Breast epithelium (tissue), 4 donors: ENCODE measurements around the gene EHHADH. TPM values are rescaled to one million over a fixed set of nuclear protein-coding genes. Genes with fewer than 3 reads are reported as not detected.
A peak's percentile ranks its signal among the peaks of the same experiment; 100 is the strongest.

Source experiments
- DNase-seq, 2 donors: peaks; one replicate each; pipeline ENCODE4 v3.0.0-alpha.2; 2019; ENCODE audit warnings: low spot score in 2 of 2
- H3K27ac ChIP-seq, 2 donors: fragments of 200-600 bp; sonication (generic) in 1 of 2; one replicate each; pipeline ENCODE4 v1.5.1; 2016 to 2019; ENCODE audit warnings: mild to moderate bottlenecking in 1 of 2
- H3K27me3 ChIP-seq, 2 donors: fragments of 200-600 bp; sonication (generic) in 1 of 2; one replicate each; pipeline versions ENCODE4 v1.5.1 to v1.6.0; 2017 to 2019; ENCODE audit warnings: control low read depth in 1 of 2, mild to moderate bottlenecking in 1 of 2
- H3K36me3 ChIP-seq: fragments of 200-600 bp; one replicate; pipeline ENCODE4 v1.5.1; 2019
- H3K4me1 ChIP-seq, 2 donors: fragments of 200-600 bp; sonication (generic); one replicate each; pipeline ENCODE4 v1.5.1; 2016 to 2019; ENCODE audit warnings: control low read depth in 1 of 2
- H3K4me3 ChIP-seq, 3 donors: fragments of 200-600 bp; sonication (generic); 1 replicate in 2 of 3; 2 replicates in 1 of 3; pipeline ENCODE4 v1.5.1; 2016 to 2019; ENCODE audit warnings: mild to moderate bottlenecking in 3 of 3, moderate library complexity in 2 of 3
- H3K9me3 ChIP-seq, 2 donors: fragments of 200-600 bp; sonication (generic) in 1 of 2; one replicate each; pipeline ENCODE4 v1.5.1; 2016 to 2019; ENCODE audit warnings: control low read depth in 1 of 2
- POLR2A ChIP-seq: fragments of 450-650 bp; IDR thresholded peaks from one replicate; pipeline ENCODE4 v1.6.1; 2016; ENCODE audit warnings: antibody characterized with exemption, mild to moderate bottlenecking, moderate library complexity
- POLR2AphosphoS5 ChIP-seq, 3 donors: sonication (generic); formaldehyde crosslinking; IDR thresholded peaks; one replicate each; pipeline ENCODE4 v1.6.1; 2017; ENCODE audit warnings: antibody characterized with exemption in 3 of 3
- intact Hi-C: fragments of 100-400 bp; cut with DNase I; formaldehyde crosslinking; loops from one replicate; pipeline ENCODE4 v1.15.1; 2023; ENCODE audit warnings: low total_unique reads
- total RNA-seq, 3 donors: library from RNA; depleted of rRNA; stranded (reverse); fragments of >200 nt; gene quantifications; one replicate each; pipeline ENCODE4 v1.1.0, GENCODE V29; 2016
- TF ChIP-seq, protein P1 (sequence below), 3 donors: fragments of 450-650 bp; IDR thresholded peaks; one replicate each; pipeline ENCODE4 v1.5.1; 2016 to 2017; ENCODE audit warnings: antibody characterized with exemption in 3 of 3, mild to moderate bottlenecking in 3 of 3, moderate library complexity in 3 of 3

EHHADH gene
- total RNA-seq, 3 donors from 2014 or later = 5.6 to 10.6 (median 6.7) TPM

DNA sequence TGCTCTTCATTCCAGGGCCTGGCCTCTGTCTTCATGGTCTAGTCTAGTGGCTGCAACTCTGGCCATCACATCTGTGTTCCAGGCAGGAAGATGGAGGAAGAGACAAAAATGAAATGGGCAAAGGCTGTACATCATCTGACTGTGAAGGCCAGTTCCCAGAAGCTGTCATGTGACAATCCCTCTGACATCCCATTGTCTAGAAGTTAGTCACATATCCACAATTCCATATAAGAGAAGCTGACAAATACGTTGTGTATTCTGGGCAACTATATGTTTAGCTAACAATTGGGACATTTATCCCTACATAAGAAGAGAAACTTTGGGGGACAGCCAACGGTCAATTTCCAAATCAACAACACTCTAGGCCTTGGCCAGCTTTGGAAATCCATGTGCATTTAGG lies 66.5 kb downstream of the EHHADH start:
- H3K4me1 ChIP-seq = no peaks in the 10 kb centered on the region
- no peaks in the 10 kb centered on the region for H3K9me3 ChIP-seq
- no peaks in the 10 kb centered on the region for H3K36me3 ChIP-seq
- H3K4me3 ChIP-seq = no peak overlapping the region
- no peaks in the 10 kb centered on the region for H3K27me3 ChIP-seq
- no peak for DNase-seq
- no peak overlapping the region for H3K27ac ChIP-seq
- intact Hi-C loops = loop anchor here (5.0 kb wide), 1 partner anchor 895 kb away; no protein-coding TSS in a partner anchor
- no peak for TF ChIP-seq POLR2AphosphoS5 (IDR thresholded peaks at IDR 0.05)
- TF ChIP-seq POLR2A = no peak
- TF ChIP-seq, protein P1, sequence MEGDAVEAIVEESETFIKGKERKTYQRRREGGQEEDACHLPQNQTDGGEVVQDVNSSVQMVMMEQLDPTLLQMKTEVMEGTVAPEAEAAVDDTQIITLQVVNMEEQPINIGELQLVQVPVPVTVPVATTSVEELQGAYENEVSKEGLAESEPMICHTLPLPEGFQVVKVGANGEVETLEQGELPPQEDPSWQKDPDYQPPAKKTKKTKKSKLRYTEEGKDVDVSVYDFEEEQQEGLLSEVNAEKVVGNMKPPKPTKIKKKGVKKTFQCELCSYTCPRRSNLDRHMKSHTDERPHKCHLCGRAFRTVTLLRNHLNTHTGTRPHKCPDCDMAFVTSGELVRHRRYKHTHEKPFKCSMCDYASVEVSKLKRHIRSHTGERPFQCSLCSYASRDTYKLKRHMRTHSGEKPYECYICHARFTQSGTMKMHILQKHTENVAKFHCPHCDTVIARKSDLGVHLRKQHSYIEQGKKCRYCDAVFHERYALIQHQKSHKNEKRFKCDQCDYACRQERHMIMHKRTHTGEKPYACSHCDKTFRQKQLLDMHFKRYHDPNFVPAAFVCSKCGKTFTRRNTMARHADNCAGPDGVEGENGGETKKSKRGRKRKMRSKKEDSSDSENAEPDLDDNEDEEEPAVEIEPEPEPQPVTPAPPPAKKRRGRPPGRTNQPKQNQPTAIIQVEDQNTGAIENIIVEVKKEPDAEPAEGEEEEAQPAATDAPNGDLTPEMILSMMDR (IDR thresholded peaks at IDR 0.05) = no peak

DNA sequence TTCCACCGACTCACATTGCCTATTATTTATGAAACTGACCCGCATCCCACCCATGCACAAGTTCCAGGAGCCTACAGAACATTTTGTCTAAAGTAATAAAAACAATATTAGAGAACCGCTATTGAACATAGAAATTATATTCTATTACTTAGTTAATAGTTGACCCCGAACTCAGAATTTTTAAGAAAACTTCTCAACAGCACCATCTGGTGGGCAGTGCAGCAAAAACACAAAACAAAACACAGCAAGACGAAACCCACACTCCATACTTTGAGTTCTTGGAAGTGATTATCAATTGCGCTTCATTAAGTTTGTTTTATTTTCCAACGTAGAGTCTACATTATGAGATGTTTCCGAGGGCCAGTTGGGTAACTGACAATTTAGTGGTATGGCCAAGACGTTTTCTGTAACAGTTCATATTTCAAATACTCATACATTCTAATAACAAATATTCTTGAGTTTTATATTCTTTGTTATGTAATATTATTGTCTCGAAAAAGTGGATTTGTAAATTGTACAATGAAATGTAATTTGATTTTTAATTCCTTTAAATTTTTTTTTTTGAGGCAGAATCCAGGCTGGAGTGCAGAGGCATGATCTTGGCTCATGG lies 77.0 kb downstream of the EHHADH start:
- no peak for DNase-seq
- no peaks in the 10 kb centered on the region for H3K9me3 ChIP-seq
- H3K27ac ChIP-seq = no peak overlapping the region
- no peaks in the 10 kb centered on the region for H3K4me1 ChIP-seq
- H3K36me3 ChIP-seq = no peaks in the 10 kb centered on the region
- intact Hi-C loops = no loop called here
- no peak overlapping the region for H3K4me3 ChIP-seq
- TF ChIP-seq, protein P1 (IDR thresholded peaks at IDR 0.05) = peak; percentile 45 to 55 (median 50)
- no peak for TF ChIP-seq POLR2A
- no peaks in the 10 kb centered on the region for H3K27me3 ChIP-seq

DNA sequence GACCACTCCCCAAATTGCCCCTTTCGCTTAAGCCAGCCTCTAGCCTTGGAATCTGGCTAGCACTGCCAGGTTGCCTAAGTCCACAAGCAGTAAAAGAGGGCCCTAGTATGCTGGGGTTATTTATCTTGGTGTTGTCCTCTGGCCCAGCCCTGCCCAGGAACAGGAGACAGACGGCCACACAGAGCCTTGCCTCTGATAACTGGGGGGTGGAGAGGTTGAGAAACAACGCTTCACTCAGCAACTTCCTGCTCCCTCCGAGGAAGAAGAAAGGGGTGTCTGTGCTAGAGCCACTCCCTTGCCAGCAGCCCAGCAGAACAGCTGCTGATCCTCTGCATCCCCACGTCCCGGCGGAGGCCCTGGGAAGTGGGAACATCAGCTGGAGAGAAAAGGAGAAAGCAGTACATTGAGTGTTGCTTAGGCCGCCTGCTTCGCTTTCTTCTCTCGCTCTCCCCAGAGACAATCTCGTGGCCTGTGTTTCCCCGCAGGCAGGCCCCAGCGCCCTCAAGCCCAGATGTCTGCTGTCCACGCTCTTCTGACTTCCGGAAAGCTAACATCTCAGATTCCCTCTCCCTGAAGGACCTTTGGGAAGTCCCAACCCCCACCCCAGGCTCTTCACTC lies 78.4 kb downstream of the EHHADH start:
- Histone ChIP-seq H3K27me3 (no peaks in the 10 kb centered on the region), H3K9me3 (no peaks in the 10 kb centered on the region), H3K27ac (peak overlapping the region in 1 of 2 donors; percentile 58), H3K4me3 (peak overlapping the region in 1 of 3 donors; percentile 11), H3K36me3 (no peaks in the 10 kb centered on the region), H3K4me1 (no peaks in the 10 kb centered on the region)
- intact Hi-C loops = no loop called here
- TF ChIP-seq, protein P1 (IDR thresholded peaks at IDR 0.05) = no peak
- TF ChIP-seq POLR2A (no peak), POLR2AphosphoS5 (IDR thresholded peaks at IDR 0.05) (no peak)
- no peak for DNase-seq

DNA sequence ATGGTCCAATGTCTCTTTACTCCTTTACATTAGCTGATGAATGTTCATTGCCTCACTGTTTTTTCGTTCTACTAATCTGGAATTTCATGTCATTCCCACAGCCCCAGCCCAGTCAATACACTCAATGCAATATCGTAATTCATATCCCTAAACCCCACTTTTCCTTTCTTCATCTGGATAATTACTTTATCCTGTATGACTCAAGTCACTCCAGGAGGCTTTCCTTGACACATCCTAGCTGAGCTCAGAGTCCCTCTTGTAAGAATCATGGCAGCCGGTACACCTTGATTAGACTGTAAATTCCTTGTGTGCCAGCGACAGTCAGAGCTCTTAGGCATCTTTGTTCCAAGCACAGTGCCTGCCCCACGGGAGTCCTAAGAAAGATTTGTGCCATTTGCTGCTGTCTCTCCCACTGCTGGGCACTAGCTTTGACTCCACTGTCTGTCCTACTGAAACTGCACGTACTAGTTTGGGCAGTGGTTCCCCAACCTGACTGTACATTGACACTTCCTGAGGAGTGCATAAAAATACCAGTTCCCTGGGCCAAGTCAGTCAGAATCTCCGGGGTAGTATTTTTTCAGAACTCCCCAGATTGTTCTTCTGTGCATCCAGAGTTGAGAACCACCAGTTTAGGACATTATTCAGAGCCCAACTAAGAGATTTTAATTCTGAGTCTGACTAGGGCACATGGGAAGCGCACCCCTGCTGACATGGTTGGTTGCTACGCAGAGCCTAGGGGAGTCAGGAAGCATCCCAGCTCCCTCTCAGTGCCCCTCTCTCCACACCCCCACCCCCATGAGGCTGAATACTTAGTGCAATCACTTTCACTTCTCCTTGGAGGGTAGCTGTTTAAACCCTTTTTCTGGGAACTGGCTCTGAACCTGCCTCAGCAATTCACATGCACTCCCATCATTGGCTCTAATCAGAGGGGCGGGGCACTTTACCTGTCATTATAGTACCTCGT lies 81.5 kb downstream of the EHHADH start:
- TF ChIP-seq POLR2AphosphoS5 (IDR thresholded peaks at IDR 0.05) (no peak), POLR2A (no peak)
- TF ChIP-seq, protein P1 (IDR thresholded peaks at IDR 0.05) = no peak
- no peak for DNase-seq
- H3K27ac ChIP-seq = no peak overlapping the region
- no peak overlapping the region for H3K4me3 ChIP-seq
- intact Hi-C loops = no loop called here
- no peaks in the 10 kb centered on the region for H3K9me3 ChIP-seq
- H3K27me3 ChIP-seq = no peaks in the 10 kb centered on the region
- H3K36me3 ChIP-seq = no peaks in the 10 kb centered on the region
- H3K4me1 ChIP-seq = no peaks in the 10 kb centered on the region
